NCI-H82 (cell line): Measurements from ENCODE around the gene REST.
A peak's percentile ranks its signal among the peaks of the same experiment; 100 is the strongest.
"Not testable (repeated sequence)": the region's sequence is repeated elsewhere in the genome, so short reads cannot be mapped to it uniquely, and the experiment has no call there.

Experiments
- DNase-seq: peaks from one replicate; lab custom pipeline; 2025; lab: John Stamatoyannopoulos, UW

Gene REST

GRCh38 chr4:56907489-56908205 is at the start of gene REST:
REST (plus strand) TSS chr4:56907900; CDS start chr4:56910639, 2,739 bp downstream.
- peak; percentile 68 for DNase-seq

- no peak for DNase-seq
Observed at GRCh38 chr4:56859841-56860240, 47.9 kb upstream of the REST start.

GRCh38 chr4:56860781-56861180 is 46.9 kb upstream of the REST start:
- no peak for DNase-seq

- no peak for DNase-seq
Observed at GRCh38 chr4:56861360-56861759, 46.3 kb upstream of the REST start.

GRCh38 chr4:56863441-56864139 is 44.1 kb upstream of the REST start:
- no peak for DNase-seq

GRCh38 chr4:56870946-56871345 is 36.8 kb upstream of the REST start:
- DNase-seq, result peak; percentile 27

GRCh38 chr4:56871371-56871866 is 36.3 kb upstream of the REST start:
- peak; percentile 11 for DNase-seq

- DNase-seq, result peak; percentile 82
Observed at GRCh38 chr4:56874166-56874565, 33.5 kb upstream of the REST start.

- DNase-seq, result no peak
Observed at GRCh38 chr4:56874923-56875322, 32.8 kb upstream of the REST start.

GRCh38 chr4:56876264-56876663 is 31.4 kb upstream of the REST start:
- DNase-seq, result no peak

- no peak for DNase-seq
Observed at GRCh38 chr4:56879996-56880395, 27.7 kb upstream of the REST start.

GRCh38 chr4:56880572-56880971 is 27.1 kb upstream of the REST start:
- no peak for DNase-seq

- peak; percentile 3 for DNase-seq
Observed at GRCh38 chr4:56884511-56884910, 23.2 kb upstream of the REST start.

- no peak for DNase-seq
Observed at GRCh38 chr4:56892691-56893090, 15.0 kb upstream of the REST start.

GRCh38 chr4:56897842-56898241 is 9.9 kb upstream of the REST start:
- not testable (repeated sequence) for DNase-seq

- not testable (repeated sequence) for DNase-seq
Observed at GRCh38 chr4:56900186-56900585, 7.5 kb upstream of the REST start.

- DNase-seq, result no peak
Observed at GRCh38 chr4:56902703-56903102, 5.0 kb upstream of the REST start.

- no peak for DNase-seq
Observed at GRCh38 chr4:56905796-56906195, 1.9 kb upstream of the REST start.

GRCh38 chr4:56906489-56907393 is 959 bp upstream of the REST start:
- peak; percentile 48 for DNase-seq

- DNase-seq, result peak; percentile 56
Observed at GRCh38 chr4:56908206-56909085, 746 bp downstream of the REST start.
